Left renal cortex interstitium (tissue), 4 donors: ENCODE data around the gene ACSL4. TPM values are rescaled to one million over a fixed set of nuclear protein-coding genes. Genes with fewer than 3 reads are reported as not detected.

ENCODE experiments used
- DNase-seq, 4 donors: peaks; one replicate each; pipeline ENCODE4 v3.0.0-alpha.2; 2013; ENCODE audit warnings: low read depth in 4 of 4, low spot score in 2 of 4, missing footprints in 1 of 4
- polyA plus RNA-seq, 4 donors: library from polyadenylated mRNA; unstranded; fragments of 120-200 nt; gene quantifications; one replicate each; pipeline ENCODE4 v1.2.1, GENCODE V29; 2013; ENCODE audit not compliant: insufficient read length in 4 of 4

ACSL4 gene
- polyA plus RNA-seq, 4 donors: 39.9 to 68.2 (median 60.6) TPM

- no peak for DNase-seq
These were observed 110.8 kb downstream of the ACSL4 start for GRCh38 chrX:109622270-109622669.

DNA sequence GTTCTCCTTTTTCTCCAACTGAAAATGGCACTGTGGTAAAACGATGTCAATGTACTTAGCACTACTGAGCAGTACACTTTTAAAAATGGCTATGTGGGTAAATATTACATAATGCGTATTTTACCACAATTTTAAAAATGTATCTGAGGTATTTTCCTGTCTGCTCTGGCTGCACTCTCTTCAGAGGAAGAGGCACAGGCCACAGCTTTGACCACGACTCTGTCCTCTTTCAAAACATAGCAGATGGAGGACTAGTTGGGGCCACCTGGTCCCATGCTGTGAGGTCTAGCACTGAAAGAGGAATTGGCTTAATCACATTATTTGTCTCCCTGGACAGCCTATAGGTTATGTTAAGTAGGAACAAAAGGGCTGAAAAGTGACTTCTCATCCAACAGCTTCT is 113.3 kb downstream of the ACSL4 start:
- DNase-seq: no peak

- no peak for DNase-seq
These were observed 118.1 kb downstream of the ACSL4 start for GRCh38 chrX:109614951-109615350.

- DNase-seq: no peak
These were observed 131.6 kb downstream of the ACSL4 start for GRCh38 chrX:109601486-109601885.

DNA sequence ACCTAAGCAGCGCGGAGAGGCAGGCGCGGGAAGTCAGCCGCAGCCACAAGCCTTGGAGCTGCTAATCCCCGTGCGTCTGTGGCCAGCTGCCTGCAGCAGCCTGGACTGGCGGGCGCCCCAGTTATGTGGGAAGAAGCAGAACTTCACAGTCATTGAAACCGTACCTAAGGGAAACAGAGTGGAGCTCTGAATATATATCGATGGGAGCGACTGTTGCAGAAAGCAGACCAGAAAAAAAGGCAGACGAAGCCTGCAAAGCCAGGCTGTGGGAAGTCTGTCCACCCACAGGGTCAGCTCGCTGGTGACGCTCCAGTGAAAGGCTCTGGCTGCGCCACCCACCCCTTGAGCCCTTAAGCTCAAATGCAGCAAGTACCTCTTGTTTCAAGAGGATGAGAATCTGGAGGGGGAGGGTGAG is 132.8 kb downstream of the ACSL4 start:
- no peak for DNase-seq

DNA sequence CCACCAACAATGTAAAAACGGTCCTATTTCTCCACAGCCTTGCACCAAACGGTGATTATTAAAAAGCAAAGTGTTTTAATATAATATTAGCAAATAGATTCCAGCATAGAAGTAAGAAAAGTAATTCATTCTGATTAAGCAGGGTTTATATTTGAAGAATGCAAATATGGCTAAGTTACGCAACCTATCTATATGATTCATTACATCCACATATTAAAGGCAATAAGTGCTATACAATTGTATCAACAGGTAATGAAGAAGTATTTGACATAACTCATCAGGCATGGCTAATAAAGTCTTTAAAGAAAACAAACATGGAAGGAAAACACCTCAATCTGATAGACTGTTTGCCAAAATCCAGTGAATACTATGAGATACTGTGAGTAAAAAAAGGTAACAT is 137.0 kb downstream of the ACSL4 start:
- DNase-seq: no peak

Other genes starting within 250 kb of the ACSL4 start
- 10 to 100 TPM; 14.6 to 20.1 (median 18.5) TPM for gene NXT2, start 196.4 kb downstream of the ACSL4 start, polyA plus RNA-seq
- gene KCNE5, start 108.1 kb downstream of the ACSL4 start, polyA plus RNA-seq: 1 to 10 TPM; 3.9 to 6.6 (median 5.5) TPM